GM18520 (cell line): Measurements from ENCODE around the gene IL22RA1.
A peak's percentile ranks its signal among the peaks of the same experiment; 100 is the strongest.

ENCODE experiments used
- ATAC-seq: cut with Tn5 transposase; IDR thresholded peaks from one replicate; pipeline ENCODE4 v1.9.1; 2021; ENCODE audit not compliant: unreplicated experiment

Gene IL22RA1, protein sequence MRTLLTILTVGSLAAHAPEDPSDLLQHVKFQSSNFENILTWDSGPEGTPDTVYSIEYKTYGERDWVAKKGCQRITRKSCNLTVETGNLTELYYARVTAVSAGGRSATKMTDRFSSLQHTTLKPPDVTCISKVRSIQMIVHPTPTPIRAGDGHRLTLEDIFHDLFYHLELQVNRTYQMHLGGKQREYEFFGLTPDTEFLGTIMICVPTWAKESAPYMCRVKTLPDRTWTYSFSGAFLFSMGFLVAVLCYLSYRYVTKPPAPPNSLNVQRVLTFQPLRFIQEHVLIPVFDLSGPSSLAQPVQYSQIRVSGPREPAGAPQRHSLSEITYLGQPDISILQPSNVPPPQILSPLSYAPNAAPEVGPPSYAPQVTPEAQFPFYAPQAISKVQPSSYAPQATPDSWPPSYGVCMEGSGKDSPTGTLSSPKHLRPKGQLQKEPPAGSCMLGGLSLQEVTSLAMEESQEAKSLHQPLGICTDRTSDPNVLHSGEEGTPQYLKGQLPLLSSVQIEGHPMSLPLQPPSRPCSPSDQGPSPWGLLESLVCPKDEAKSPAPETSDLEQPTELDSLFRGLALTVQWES

DNA sequence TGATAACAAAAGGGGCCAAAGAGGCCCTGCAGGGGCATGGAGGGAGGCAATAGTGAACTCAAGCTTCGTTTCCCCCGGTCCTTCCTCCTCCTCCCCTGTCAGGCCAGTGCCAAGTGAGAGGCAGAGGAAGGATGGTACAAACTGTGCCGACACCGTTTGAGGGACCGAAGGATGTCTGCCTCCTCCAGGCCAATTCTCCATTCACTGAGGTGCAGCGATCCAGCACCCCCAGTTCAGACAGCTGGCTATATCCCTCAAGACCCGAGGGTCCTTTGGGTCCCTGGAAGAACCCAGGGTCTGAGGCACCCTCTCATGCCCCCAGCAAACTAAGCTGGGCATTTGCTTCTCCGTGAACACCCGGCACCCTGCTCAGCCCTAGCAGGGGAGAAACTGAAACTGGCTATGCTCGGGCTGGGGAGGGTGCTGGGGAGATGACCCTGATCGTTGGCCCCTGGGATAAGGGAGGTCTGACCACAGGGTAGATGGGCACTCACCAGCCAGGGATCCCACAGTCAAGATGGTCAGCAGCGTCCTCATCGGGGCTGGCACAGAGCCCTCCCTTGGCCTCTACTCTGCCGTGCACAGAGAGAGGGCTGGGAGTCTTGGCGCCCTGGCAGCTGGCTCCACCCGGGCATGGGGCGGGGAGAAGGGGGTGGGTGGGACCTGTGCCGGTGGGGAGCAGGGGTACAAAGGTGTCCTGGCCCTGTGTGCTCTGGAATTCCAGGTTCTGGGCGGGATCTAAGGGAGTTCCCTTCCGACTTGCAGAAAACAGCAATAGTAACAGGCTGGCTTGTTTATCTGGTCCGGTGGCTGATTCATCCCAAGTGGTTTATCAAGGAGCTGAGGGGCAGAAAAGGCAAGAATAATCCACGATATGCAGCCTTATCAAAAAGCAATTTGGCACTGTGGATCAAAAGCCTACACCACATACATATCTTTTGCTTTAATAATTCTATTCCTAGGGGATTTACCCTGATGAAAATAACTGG is at the start of gene IL22RA1:
TSS of gene IL22RA1 (minus strand) at position 595 of the 989 bp plus-strand sequence. CDS start at position 537, 58 bp downstream.
- no peak for ATAC-seq

DNA sequence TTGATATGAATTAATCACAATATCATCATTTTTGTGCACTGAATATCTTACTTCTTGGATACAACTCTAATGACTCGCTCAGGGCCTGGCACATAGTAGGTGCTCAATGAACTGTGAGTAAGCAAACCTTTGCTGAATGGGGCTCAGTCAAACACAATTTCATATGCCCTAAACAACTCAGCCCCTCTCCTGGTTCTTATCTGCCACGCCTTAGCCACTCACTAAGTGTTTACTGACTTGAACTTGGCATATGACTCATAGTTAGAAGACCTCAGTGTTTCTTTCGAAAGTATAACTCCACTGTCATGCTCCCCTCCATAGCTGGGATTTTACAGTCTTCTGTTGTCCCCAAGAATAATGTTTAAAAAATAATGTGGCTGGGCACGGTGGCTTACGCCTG is 48.9 kb upstream of the IL22RA1 start:
- no peak for ATAC-seq

DNA sequence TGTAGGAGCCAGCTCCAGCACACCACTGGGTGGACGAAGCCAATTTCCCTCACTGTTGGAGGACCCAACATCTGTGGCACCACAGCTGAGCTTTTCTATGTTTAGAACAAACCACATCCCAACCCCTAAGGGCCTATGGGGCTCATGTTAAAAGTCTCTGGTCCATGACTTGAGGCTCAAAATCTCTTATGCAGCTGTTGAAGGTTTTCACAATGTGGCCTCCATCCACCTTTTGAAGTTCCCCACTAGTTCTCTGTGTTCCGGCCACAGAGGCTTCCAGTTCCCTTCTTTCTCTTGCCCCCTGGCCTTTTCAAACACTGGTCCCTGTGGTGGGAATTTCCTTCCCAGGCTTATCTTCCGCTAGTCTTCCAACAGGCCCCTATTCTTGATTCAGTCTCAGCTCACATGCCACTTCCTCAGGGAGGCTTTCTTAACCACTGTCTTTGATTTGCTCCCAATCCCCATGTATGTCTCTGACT is 48.1 kb upstream of the IL22RA1 start:
- peak; percentile 28 for ATAC-seq

DNA sequence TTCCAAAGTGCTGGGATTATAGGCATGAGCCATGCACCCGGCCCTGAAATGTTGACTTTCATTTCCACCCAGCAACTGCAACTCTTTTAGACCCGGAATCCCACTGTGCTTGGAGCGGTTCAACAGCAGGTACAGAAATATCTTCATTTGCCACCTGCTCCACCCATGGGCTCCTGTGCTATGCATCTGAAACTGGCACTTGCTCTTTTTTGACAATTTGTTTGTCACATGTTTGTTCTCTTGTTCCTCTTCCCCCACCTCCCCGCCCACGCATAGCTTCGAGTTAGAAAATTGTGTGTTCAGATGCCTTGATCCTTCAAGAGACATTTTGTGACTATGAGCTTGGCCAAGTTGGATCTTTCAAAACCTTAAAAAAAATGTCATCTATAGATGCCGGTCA is 46.6 kb upstream of the IL22RA1 start:
- ATAC-seq = peak; percentile 24

DNA sequence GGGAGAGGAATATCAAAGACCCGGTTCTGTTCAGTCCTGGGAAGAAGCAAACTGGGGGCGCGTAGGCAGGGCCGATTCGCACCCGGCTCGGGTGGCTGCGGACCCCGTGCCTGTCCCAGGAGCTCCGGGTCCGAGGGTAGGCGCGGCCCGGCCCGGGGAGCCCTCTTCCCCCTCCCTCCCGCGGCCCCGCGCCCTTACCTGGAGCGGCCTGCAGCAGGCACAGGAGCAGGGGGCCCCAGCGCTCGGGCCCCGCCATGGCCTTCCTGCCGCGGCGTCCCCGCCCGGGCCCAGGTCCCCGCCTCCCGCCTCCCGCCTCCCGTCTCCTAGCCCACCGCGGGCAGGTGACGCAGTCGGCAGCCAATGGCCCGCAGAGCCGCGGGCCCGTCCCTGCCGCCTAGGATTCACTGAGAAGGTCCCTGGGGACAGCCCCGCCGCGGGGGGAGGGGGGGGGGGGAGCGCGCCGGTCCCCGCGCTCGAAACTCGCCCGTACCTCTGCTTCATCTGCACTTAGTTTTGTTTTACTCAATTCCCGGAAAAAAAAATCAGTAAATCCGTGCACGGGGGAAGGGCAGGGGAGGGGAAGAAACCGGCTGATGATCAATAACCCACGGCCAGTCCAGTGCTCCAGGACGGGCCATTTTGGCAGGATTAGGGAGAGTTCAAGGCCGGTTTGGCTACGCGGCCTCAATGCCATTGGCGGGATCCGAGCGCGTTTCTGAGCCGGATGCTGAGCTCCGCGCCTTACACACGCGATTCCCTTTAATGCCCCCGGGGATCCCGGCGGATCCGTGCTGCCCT is 44.3 kb upstream of the IL22RA1 start, which contains the start of gene IFNLR1:
TSS of gene IFNLR1 (minus strand) at position 297 of the 798 bp plus-strand sequence. CDS start at position 256, 41 bp downstream.
- no peak for ATAC-seq

DNA sequence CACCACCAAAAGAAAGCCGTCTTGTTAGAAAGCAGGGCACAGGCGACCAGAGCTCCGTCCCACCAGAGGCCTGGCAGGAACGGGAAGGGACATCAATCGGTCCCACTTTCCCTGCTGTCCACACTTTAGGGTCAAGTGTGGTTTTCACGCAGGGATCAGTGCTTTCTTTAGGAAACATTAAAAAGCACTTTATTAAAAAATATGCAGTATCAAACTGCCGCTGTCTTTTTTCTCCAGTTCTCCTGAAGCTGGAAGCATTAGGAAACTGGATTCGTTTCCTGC is 43.7 kb upstream of the IL22RA1 start:
- no peak for ATAC-seq

DNA sequence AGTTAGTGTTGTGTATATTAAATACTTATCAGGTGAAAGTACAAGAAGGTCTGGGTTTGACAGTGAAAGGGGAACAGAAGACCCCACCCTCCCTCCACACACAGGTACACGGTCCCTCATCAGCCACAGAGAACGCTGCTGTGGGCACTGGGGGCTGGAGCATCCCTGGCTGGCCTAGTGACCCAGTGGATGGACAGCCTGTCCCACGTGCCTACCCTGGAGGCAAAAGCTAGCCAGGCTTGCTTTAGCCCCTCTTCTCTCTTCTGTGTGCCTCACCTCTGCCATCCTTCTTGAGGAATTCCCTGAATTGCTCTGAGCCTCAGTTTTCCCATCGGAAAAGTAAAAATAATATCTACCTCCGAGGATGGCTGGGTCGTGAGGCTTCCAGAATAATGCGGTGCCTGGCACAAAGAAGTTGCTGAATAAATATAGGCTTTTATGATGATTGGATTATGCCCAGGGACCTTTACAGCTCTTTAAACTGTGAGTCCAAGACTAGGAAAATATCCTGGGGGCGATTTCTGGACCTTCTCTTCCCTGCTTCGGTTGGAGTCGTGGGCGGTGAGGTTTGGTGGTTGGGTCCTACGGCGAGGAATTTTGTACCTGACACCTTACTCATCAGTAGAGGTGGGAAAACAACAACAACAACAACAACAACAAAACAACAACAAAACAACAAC is 43.2 kb upstream of the IL22RA1 start:
- no peak for ATAC-seq

DNA sequence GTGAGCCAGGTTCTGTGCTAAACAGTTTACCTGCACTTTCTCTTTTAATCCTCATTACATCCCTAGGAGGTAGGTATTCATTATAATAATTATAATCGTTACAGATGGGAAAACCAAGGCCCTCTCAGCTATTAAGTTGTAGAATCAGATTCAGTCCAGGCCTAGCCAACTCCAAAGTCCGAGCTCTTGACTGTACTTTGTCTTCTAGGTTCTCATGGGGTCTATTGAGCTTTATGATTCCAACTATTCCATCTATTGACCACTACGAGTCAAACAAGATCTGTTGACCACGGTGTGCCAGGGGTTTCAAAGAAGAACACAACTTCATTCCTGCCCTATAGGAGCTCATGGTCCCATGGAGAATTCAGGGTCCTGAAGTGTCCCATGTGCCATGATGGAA is 42.1 kb upstream of the IL22RA1 start:
- ATAC-seq = no peak

DNA sequence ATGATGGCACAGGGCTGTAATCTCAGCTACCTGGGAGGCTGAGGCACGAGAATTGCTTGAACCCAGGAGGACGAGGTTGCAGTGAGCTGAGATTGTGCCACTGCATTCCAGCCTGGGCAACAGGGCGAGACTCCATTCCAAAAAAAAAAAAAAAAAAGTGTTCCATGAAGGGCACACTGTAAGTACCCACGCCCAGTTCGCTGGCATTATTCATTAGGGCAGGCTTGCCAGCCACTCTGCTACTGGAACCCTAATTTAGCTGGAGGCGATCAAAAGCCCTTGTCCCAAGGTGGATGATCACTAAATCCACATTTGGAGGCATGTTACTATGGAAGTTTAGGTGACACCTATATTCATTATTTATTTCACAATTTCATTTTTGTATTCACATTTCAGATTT is 39.1 kb upstream of the IL22RA1 start:
- no peak for ATAC-seq

DNA sequence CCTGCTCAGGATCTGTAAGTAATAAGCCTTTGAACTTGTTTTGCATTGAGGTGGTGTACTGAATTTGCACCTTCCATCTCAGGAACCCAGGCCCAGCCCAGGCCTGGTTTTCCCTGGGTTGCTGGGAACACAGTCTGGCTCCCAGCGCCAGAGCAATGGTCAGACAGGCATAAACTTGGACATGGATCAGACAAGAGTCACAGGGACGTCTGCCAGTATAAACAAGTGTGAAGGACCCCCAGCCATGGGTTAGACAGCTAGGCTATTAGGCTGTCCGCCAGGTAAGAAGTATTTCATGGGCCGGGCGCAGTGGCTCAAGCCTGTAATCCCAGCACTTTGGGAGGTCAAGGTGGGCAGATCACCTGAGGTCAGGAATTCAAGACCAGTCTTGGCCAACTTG is 38.7 kb upstream of the IL22RA1 start:
- no peak for ATAC-seq

DNA sequence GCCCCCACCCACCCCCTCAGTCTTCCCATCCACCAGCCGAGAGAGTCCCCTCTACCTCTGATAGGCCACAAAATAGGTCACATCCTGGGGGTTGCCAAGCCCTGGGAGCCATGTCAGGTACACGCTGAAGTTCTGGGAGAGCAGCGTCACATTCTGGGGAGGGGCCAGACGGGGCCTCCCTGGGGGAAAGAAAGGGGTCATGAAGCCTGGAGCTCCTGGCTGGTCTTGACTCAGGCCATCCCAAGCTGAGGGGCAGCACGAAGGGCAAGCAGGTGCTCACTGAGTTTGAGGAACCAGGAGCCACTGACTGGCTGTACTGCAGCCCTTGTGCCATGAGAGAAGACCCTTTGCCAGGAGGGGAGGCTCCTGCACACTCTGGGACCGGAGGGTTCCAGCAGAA is 37.7 kb upstream of the IL22RA1 start:
- ATAC-seq = no peak

DNA sequence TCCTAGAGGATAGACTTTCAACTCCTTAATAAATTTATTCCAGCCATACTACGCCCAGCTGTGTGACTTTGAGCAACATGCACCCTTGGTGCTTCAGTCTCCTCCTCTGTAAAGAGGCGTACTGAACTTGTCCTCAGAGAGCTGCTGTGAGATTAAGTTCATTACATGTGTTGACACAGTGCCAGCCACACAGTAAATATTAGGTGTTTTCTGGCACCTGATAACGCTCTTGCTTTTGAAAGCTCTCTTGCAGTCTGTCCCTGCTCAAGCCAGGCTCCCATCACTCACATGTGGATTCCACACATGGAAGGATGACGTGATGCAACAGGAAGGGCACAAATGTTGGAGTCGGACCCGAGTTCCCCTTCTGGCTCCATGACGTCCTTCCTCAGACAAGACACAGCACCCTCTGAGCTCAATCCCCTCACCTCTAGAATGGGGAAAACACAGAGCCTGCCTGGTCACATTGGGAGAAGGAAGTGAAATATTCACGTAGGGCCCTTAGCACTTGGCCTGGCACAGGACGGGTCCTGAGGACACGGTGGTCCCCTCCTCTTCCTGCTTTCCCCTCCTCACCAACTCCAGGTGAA is 36.4 kb upstream of the IL22RA1 start:
- ATAC-seq = no peak

DNA sequence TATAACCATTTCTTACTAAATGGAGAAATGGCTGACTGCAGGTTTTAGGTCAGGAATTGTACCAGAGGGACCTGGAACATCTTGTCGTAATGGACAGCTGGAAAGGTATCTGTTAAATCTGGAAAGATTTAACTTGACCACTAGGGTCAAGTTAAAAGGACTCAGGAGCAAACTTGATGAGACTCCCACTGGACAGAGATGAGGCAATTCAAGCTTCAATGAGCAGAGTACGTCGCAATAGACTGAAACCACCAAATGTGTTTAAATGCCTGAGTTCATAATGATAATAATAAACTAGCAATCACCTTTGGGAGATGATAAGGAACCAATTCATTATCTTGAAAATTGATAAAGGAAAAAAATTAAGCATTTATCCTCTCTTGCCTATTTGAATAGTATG is 35.5 kb upstream of the IL22RA1 start:
- no peak for ATAC-seq

DNA sequence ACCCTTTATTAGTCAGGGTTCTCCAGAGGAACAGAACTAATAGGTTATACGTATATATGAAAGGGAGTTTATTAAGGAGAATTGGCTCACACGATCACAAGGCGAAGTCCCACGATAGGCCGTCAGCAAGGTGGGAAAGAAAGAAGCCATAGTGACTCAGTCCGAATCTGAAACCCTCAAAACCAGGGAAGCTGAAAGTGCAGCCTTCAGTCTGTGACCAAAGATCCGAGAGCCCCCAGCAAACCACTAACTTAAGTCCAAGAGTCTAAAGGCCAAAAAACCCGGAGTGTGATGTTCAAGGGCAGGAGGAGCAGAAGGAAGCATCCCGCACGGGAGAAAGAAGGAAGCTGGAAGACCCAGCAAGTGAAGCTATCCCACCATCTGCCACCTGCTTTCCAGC is 34.2 kb upstream of the IL22RA1 start:
- ATAC-seq = no peak

DNA sequence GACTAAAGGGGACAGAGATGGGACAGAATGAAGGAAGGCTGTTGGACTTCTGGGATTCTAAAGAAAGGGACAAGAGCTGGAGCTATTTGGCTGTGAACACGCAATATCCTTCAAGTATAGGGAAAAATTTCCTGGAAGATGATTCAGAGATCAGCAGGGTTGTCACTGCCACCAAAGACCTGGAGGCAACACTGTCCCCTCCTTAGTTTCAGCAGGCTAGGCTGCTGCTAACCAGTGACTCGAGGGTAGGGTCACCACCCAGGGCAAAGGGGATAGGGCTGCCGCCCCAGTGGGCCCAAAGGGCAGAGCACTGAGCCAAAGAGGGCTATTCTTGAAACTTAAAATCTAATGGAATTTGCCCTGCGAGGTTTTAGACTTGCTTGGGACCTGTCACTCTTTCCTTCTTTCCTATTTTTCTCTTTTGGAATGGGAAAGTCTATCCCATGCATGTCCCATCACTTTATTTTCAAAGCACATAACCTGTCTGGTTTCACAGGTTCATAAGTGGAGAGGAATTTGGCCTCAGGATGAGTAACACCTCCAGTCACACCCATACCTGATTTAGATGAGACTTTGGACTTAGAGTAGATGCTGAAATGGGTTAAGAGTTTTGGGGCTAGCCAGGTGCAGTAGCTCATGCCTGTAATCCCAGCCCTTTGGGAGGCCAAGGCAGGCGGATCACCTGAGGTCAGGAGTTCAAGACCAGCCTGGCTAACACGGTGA is 32.3 kb upstream of the IL22RA1 start:
- no peak for ATAC-seq

DNA sequence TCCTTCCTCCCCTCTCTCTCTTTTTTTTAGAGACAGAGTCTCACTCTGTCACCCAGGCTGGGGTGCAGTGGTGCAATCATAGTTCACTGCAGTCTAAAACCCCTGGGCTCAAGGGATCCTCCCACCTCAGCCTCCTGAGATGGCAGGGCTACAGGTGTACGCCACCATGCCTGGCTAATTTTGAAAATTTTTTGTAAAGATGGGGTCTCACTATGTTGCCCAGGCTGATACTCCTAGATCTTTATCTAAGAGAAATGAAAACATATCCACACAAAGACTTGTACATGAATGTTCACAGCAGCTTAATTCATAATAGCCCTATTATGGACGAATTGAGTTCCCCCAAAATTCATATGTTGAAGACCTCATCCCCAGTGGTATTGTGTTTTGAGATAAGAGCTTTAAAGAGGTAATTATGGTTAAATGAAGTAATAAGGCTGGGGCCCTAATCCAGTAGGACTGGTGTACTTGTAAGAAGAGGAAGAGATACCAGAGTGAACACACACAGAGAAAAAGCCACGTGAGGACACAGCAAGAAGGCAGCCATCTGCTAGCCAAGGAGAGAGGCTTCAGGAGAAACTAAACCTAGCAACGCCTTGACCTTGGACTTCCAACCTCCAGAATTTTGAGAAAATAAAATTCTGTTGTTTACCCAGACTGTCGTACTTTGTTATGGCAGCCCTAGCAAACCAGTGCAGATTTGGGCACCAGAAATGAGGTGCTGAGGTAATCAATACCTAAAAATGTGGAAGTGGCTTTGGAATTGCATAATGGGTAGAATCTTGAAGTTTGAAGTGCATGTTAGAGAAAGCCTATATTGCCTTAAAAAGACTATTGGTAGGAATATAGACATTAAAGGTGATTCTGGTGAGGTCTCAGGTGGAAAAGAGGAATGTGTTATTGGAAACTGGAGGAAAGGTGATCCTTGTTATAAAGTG is 31.0 kb upstream of the IL22RA1 start:
- no peak for ATAC-seq

DNA sequence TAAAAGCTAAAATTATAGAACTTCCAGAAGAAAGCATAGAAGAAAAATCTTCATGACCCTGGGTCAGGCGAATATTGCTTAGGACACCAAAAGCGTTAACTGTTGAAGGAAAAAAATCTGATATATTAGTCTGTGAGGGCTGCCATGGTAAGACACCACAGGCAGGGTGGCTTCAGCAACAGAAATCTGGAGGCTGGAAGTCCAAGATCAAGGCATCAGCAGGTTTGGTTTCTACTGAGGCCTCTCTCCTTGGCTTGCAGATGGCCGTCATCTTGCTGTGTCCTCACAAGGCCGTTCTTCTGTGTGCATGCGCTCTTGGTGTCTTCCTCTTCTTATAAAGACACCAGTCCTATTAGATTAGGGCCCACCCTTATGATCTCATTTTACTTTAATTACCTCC is 29.7 kb upstream of the IL22RA1 start:
- no peak for ATAC-seq

DNA sequence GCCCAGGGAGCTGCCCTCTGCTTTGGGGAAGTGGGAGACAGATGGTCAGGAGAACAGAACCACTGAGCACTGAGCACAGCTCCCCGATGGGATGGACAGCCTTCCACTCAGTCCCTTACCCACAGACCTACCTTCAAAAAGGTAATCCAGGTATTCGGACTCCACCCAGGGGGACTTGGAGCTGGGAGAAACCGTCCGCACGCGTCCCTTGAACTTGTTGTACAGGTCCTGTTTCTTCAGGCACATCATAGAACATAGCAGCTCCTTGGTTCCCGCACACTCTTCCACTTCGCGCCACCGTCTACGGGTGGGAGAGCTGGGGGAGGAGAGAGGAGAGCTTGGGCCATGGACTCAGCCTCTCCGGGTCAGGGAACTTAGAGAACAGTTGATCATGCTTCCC is 26.3 kb upstream of the IL22RA1 start:
- ATAC-seq = no peak
